HepG2 (cell line): ENCODE results near the gene UBE2C. TPM values are rescaled to one million over a fixed set of nuclear protein-coding genes. Genes with fewer than 3 reads are reported as not detected.

ENCODE experiments used
- ATF2 ChIP-seq: sonication (generic); formaldehyde crosslinking; IDR thresholded peaks from 2 replicates; pipeline ENCODE4 v1.4.0; 2020; ENCODE audit warnings: missing genetic modification reagents
- DDIT3 ChIP-seq: sonication (generic); formaldehyde crosslinking; IDR thresholded peaks from 2 replicates; pipeline ENCODE4 v1.4.0; 2020; ENCODE audit warnings: mild to moderate bottlenecking, missing genetic modification reagents
- DMTF1 ChIP-seq: sonication (generic); formaldehyde crosslinking; IDR thresholded peaks from 2 replicates; pipeline ENCODE4 v1.4.0; 2020; ENCODE audit warnings: mild to moderate bottlenecking, missing genetic modification reagents
- FOXO4 ChIP-seq: sonication (generic); formaldehyde crosslinking; conservative IDR thresholded peaks from 2 replicates; pipeline ENCODE4 v1.8.1; 2023; ENCODE audit warnings: missing genetic modification reagents
- NFIB ChIP-seq: sonication (generic); formaldehyde crosslinking; IDR thresholded peaks from 2 replicates; pipeline ENCODE4 v1.9.0; 2021; ENCODE audit warnings: missing genetic modification reagents, mild to moderate bottlenecking, borderline replicate concordance
- PREB ChIP-seq: sonication (generic); formaldehyde crosslinking; IDR thresholded peaks from 2 replicates; pipeline ENCODE4 v1.4.0; 2020; ENCODE audit warnings: missing genetic modification reagents
- REL ChIP-seq: sonication (generic); formaldehyde crosslinking; conservative IDR thresholded peaks from 2 replicates; pipeline ENCODE4 v1.8.0; 2022; ENCODE audit warnings: mild to moderate bottlenecking, missing genetic modification reagents, moderate library complexity
- TCF12 ChIP-seq, 2 experiments: fragments of 450-650 bp in 1 of 2; sonication (generic) in 1 of 2; formaldehyde crosslinking in 1 of 2; IDR thresholded peaks; 2 replicates each; pipeline versions ENCODE4 v1.6.1 to v1.8.0; 2017 to 2022; ENCODE audit warnings: antibody characterized with exemption in 1 of 2, mild to moderate bottlenecking in 1 of 2, missing genetic modification reagents in 1 of 2, moderate library complexity in 1 of 2
- TFAP4 ChIP-seq: sonication (generic); IDR thresholded peaks from 2 replicates; pipeline ENCODE4 v1.6.1; 2016; ENCODE audit warnings: low read depth, borderline replicate concordance
- ZC3H13 ChIP-seq: sonication (generic); formaldehyde crosslinking; IDR thresholded peaks from 2 replicates; pipeline ENCODE4 v1.8.1; 2023; ENCODE audit warnings: mild to moderate bottlenecking, missing genetic modification reagents, moderate library complexity
- ZNF136 ChIP-seq: sonication (generic); formaldehyde crosslinking; IDR thresholded peaks from 2 replicates; pipeline ENCODE4 v1.8.1; 2022; ENCODE audit warnings: low read depth, mild to moderate bottlenecking, moderate library complexity, missing genetic modification reagents
- ZNF18 ChIP-seq: sonication (generic); formaldehyde crosslinking; IDR thresholded peaks from 2 replicates; pipeline ENCODE4 v1.8.0; 2022; ENCODE audit warnings: mild to moderate bottlenecking, missing genetic modification reagents; ENCODE audit not compliant: insufficient replicate concordance
- ZNF510 ChIP-seq: sonication (generic); formaldehyde crosslinking; IDR thresholded peaks from 2 replicates; pipeline ENCODE4 v1.4.0; 2020; ENCODE audit warnings: low read depth, mild to moderate bottlenecking, missing genetic modification reagents
- ZNF543 ChIP-seq: sonication (generic); formaldehyde crosslinking; IDR thresholded peaks from 2 replicates; pipeline ENCODE4 v1.4.0; 2020; ENCODE audit warnings: mild to moderate bottlenecking, missing genetic modification reagents
- ZNF709 ChIP-seq: sonication (generic); formaldehyde crosslinking; IDR thresholded peaks from 2 replicates; pipeline ENCODE4 v1.5.0; 2020; ENCODE audit warnings: mild to moderate bottlenecking, missing genetic modification reagents
- ZNF749 ChIP-seq: sonication (generic); formaldehyde crosslinking; IDR thresholded peaks from 2 replicates; pipeline ENCODE4 v1.8.0; 2022; ENCODE audit warnings: mild to moderate bottlenecking, missing genetic modification reagents, moderate library complexity, borderline replicate concordance
- polyA plus RNA-seq, 8 experiments: library from polyadenylated mRNA; depleted of rRNA in 3 of 8; stranded (reverse) in 7 of 8; unstranded in 1 of 8; fragments of >200 nt; fragmentation: Illumina TruSeq in 4 of 8; extraction: Trizol in 4 of 8; gene quantifications; 2 replicates each; pipeline versions ENCODE4 v1.2.1 to v1.2.3, GENCODE V29; 2011 to 2016; ENCODE audit warnings: low read depth in 4 of 8, missing spikeins in 1 of 8, mixed read lengths in 1 of 8; ENCODE audit not compliant: insufficient read depth in 1 of 8
- total RNA-seq, 5 experiments: library from RNA; depleted of rRNA; stranded (reverse); fragments of >200 nt; fragmentation: Illumina TruSeq; extraction: Trizol; gene quantifications; 2 replicates each; pipeline ENCODE4 v1.2.3, GENCODE V29; 2016; ENCODE audit warnings: low read depth in 1 of 5

UBE2C gene
- total and polyA plus RNA-seq, 2 of the 13 experiments (the other 11 are each of a cell fraction or from before 2014, with no cell fraction given) = 100 to 123 TPM

GRCh38 chr20:45833030-45833882 is 20.8 kb downstream of the UBE2C start, which contains the start of gene SNX21 (continued):
- TF ChIP-seq ZNF749 (CRISPR knock-in tag) (peak; percentile 53), DDIT3 (no peak), ATF2 (CRISPR knock-in tag) (peak; percentile 67), ZNF543 (CRISPR knock-in tag) (peak; percentile 52), ZNF18 (CRISPR knock-in tag) (peak; percentile 81), DMTF1 (no peak), NFIB (CRISPR knock-in tag) (no peak), ZNF709 (CRISPR knock-in tag) (0 out of 2 replicates have a peak, but pooled peaks have one; percentile 46), FOXO4 (CRISPR knock-in tag) (no peak), ZNF136 (CRISPR knock-in tag) (peak; percentile 90; the same call in 1 of the 2 replicates), ZNF510 (CRISPR knock-in tag) (peak; percentile 79; the same call in 1 of the 2 replicates), TCF12 (IDR thresholded peaks at IDR 0.05) (no peak), TCF12 (CRISPR knock-in tag; IDR thresholded peaks at IDR 0.05) (0 out of 2 replicates have a peak, but pooled peaks have one; percentile 18), REL (CRISPR knock-in tag) (no peak), PREB (CRISPR knock-in tag) (no peak), TFAP4 (no peak), ZC3H13 (CRISPR knock-in tag) (0 out of 2 replicates have a peak, but pooled peaks have one; percentile 32)
